H9 (cell line): ENCODE measurements around the gene GARS1. TPM values are rescaled to one million over a fixed set of nuclear protein-coding genes. Genes with fewer than 3 reads are reported as not detected.

Experiments
- DNase-seq: peaks from one replicate; pipeline ENCODE4 v3.0.0-alpha.2; 2017
- H2AFZ ChIP-seq: one replicate; pipeline ENCODE4 v1.6.1; 2013; ENCODE audit warnings: mild to moderate bottlenecking, low read length, control low read depth, moderate library complexity
- H2AK5ac ChIP-seq: 2 replicates; pipeline ENCODE4 v1.6.1; 2013; ENCODE audit warnings: low read length, control low read depth, mixed read lengths; ENCODE audit not compliant: insufficient read length
- H2BK120ac ChIP-seq: one replicate; pipeline ENCODE4 v1.6.1; 2013; ENCODE audit warnings: low read depth, mild to moderate bottlenecking, low read length, control low read depth, inconsistent platforms; ENCODE audit not compliant: poor library complexity, severe bottlenecking
- H2BK12ac ChIP-seq: 2 replicates; pipeline ENCODE4 v1.6.1; 2013; ENCODE audit warnings: low read length, control low read depth, mixed read lengths, low read depth; ENCODE audit not compliant: insufficient read length
- H2BK15ac ChIP-seq: 2 replicates; pipeline ENCODE4 v1.6.1; 2013; ENCODE audit warnings: low read depth, low read length, control low read depth
- H2BK20ac ChIP-seq: one replicate; pipeline ENCODE4 v1.6.1; 2013; ENCODE audit warnings: low read depth, mild to moderate bottlenecking, low read length, control low read depth, inconsistent platforms; ENCODE audit not compliant: poor library complexity, severe bottlenecking
- H2BK5ac ChIP-seq: 2 replicates; pipeline ENCODE4 v1.6.1; 2013; ENCODE audit warnings: low read length, control low read depth, mixed read lengths; ENCODE audit not compliant: insufficient read length
- H3K14ac ChIP-seq: 2 replicates; pipeline ENCODE4 v1.6.1; 2013; ENCODE audit warnings: low read length, control low read depth; ENCODE audit not compliant: insufficient read depth
- H3K18ac ChIP-seq: 2 replicates; pipeline ENCODE4 v1.6.1; 2013; ENCODE audit warnings: low read depth, mild to moderate bottlenecking, mixed read lengths, low read length, control low read depth; ENCODE audit not compliant: insufficient read length
- H3K23ac ChIP-seq: 2 replicates; pipeline ENCODE4 v1.6.1; 2013; ENCODE audit warnings: low read length, control low read depth, mixed read lengths, low read depth; ENCODE audit not compliant: insufficient read length
- H3K23me2 ChIP-seq: 2 replicates; pipeline ENCODE4 v1.6.1; 2013; ENCODE audit warnings: low read depth, mild to moderate bottlenecking, mixed read lengths, low read length, control low read depth; ENCODE audit not compliant: insufficient read length, poor library complexity, severe bottlenecking
- H3K27ac ChIP-seq: 2 replicates; pipeline ENCODE4 v1.5.1; 2013; ENCODE audit warnings: low read length, control low read depth, mixed read lengths, low read depth; ENCODE audit not compliant: insufficient read length
- H3K27me3 ChIP-seq: 2 replicates; pipeline ENCODE4 v1.6.1; 2013; ENCODE audit warnings: low read length, control low read depth, inconsistent platforms; ENCODE audit not compliant: insufficient read depth
- H3K4ac ChIP-seq: 2 replicates; pipeline ENCODE4 v1.6.1; 2013; ENCODE audit warnings: low read depth, mild to moderate bottlenecking, control low read depth, inconsistent platforms, low read length, moderate library complexity
- H3K4me1 ChIP-seq: 2 replicates; pipeline ENCODE4 v1.6.1; 2013; ENCODE audit warnings: low read length, control low read depth, inconsistent platforms; ENCODE audit not compliant: insufficient read depth
- H3K4me2 ChIP-seq: 2 replicates; pipeline ENCODE4 v1.6.1; 2013; ENCODE audit warnings: low read length, control low read depth, mixed read lengths; ENCODE audit not compliant: insufficient read length, insufficient read depth
- H3K56ac ChIP-seq: 2 replicates; pipeline ENCODE4 v1.6.1; 2013; ENCODE audit warnings: low read depth, mild to moderate bottlenecking, mixed read lengths, low read length, control low read depth; ENCODE audit not compliant: insufficient read length
- H3K79me1 ChIP-seq: 2 replicates; pipeline ENCODE4 v1.6.1; 2013; ENCODE audit warnings: low read depth, mild to moderate bottlenecking, moderate library complexity, low read length, control low read depth, inconsistent platforms; ENCODE audit not compliant: insufficient read depth, poor library complexity, severe bottlenecking
- H3K79me2 ChIP-seq: 2 replicates; pipeline ENCODE4 v1.6.1; 2013; ENCODE audit warnings: low read length, control low read depth, inconsistent platforms; ENCODE audit not compliant: insufficient read depth
- H3K9ac ChIP-seq: 2 replicates; pipeline ENCODE4 v1.6.1; 2013; ENCODE audit warnings: low read length, control low read depth, mixed read lengths; ENCODE audit not compliant: insufficient read length; ENCODE audit errors: extremely low read depth
- H3K9me3 ChIP-seq: one replicate; pipeline ENCODE4 v1.6.1; 2013; ENCODE audit warnings: low read depth, low read length, inconsistent platforms; ENCODE audit not compliant: control insufficient read depth
- H3T11ph ChIP-seq: one replicate; pipeline ENCODE4 v1.6.1; 2013; ENCODE audit warnings: mild to moderate bottlenecking, low read length, control low read depth, inconsistent platforms
- H4K20me1 ChIP-seq: one replicate; pipeline ENCODE4 v1.6.1; 2013; ENCODE audit not compliant: control insufficient read depth, insufficient read length, insufficient read depth
- H4K5ac ChIP-seq: 2 replicates; pipeline ENCODE4 v1.6.1; 2013; ENCODE audit warnings: low read depth, mild to moderate bottlenecking, mixed read lengths, low read length, control low read depth; ENCODE audit not compliant: insufficient read length
- H4K8ac ChIP-seq: replicated peaks from 2 replicates; pipeline ENCODE4 v1.6.1; 2013; ENCODE audit warnings: low read length, control low read depth, mixed read lengths, low read depth; ENCODE audit not compliant: insufficient read length
- H4K91ac ChIP-seq: 2 replicates; pipeline ENCODE4 v1.6.1; 2013; ENCODE audit warnings: low read depth, mild to moderate bottlenecking, moderate library complexity, mixed read lengths, low read length, control low read depth; ENCODE audit not compliant: insufficient read length
- H3K27ac Mint-ChIP-seq, 3 experiments: 2 replicates in 2 of 3; 3 replicates in 1 of 3; pipeline ENCODE4 v1.8.0; 2020 to 2021; ENCODE audit warnings: mixed read lengths in 3 of 3, mild to moderate bottlenecking in 1 of 3, moderate library complexity in 1 of 3
- H3K27me3 Mint-ChIP-seq: 2 replicates; pipeline ENCODE4 v1.8.0; 2021; ENCODE audit warnings: low read depth, mild to moderate bottlenecking, moderate library complexity, mixed read lengths
- H3K36me3 Mint-ChIP-seq, 3 experiments: 2 replicates in 2 of 3; 3 replicates in 1 of 3; pipeline ENCODE4 v1.8.0; 2020 to 2021; ENCODE audit warnings: low read depth in 3 of 3, mixed read lengths in 3 of 3; ENCODE audit not compliant: insufficient read depth in 1 of 3
- H3K4me1 Mint-ChIP-seq, 2 experiments: 2 replicates each; pipeline ENCODE4 v1.8.0; 2020; ENCODE audit warnings: mixed read lengths in 2 of 2
- H3K4me3 Mint-ChIP-seq, 2 experiments: 2 replicates in 1 of 2; 3 replicates in 1 of 2; pipeline ENCODE4 v1.8.0; 2020 to 2021; ENCODE audit warnings: mild to moderate bottlenecking in 2 of 2, mixed read lengths in 2 of 2, moderate library complexity in 1 of 2
- H3K9me3 Mint-ChIP-seq, 2 experiments: 2 replicates in 1 of 2; 3 replicates in 1 of 2; pipeline ENCODE4 v1.8.0; 2020; ENCODE audit warnings: mild to moderate bottlenecking in 2 of 2, mixed read lengths in 2 of 2, moderate library complexity in 1 of 2
- WGBS: extraction: QIAGEN DNeasy Blood & Tissue Kit; methylation state at CpG from one replicate; pipeline ENCODE4 v1.1.7; 2013; ENCODE audit warnings: missing lambda C conversion rate, low lambda C conversion rate, mixed read lengths; ENCODE audit not compliant: insufficient read length; ENCODE audit errors: extremely low coverage; 5-methylcytosine and 5-hydroxymethylcytosine counted together
- total RNA-seq: library from RNA; stranded (reverse); gene quantifications from 2 replicates; pipeline ENCODE4 v1.2.1, GENCODE V29; 2021
- TF ChIP-seq, protein P1 (sequence below): fragments of 200-600 bp; sonication (generic); conservative IDR thresholded peaks from 3 replicates; pipeline ENCODE4 v1.8.0; 2021; ENCODE audit warnings: antibody characterized with exemption, mild to moderate bottlenecking

The GARS1 gene
- total RNA-seq, 1 experiment from 2014 or later: 234 TPM

- DNase-seq: no peak
- no peaks in the 10 kb centered on the region for H3K79me2 ChIP-seq
- no CpG with 5 or more reads among the region's 2 CpGs for WGBS
Measured at GRCh38 chr7:30566596-30566995, 28.1 kb upstream of the GARS1 start.

More at GRCh38 chr7:30566596-30566995, 28.1 kb upstream of the GARS1 start:
- H3K4me2 ChIP-seq: no peak overlapping the region
- no peak overlapping the region for H3K4ac ChIP-seq
- no peak overlapping the region for H2AK5ac ChIP-seq
- no peak overlapping the region for H3K9ac ChIP-seq
- H3K9me3 Mint-ChIP-seq: peaks cover 8 to 9% of the 10 kb centered on the region in 2 experiments
- H4K5ac ChIP-seq: no peak overlapping the region
- no peak overlapping the region for H3K14ac ChIP-seq
- no peaks in the 10 kb centered on the region for H4K20me1 ChIP-seq
- H3K18ac ChIP-seq: no peak overlapping the region
- H3K4me1 Mint-ChIP-seq: peaks cover 29 to 36% of the 10 kb centered on the region in 2 experiments
- no peak overlapping the region for H3T11ph ChIP-seq
- H4K91ac ChIP-seq: no peak overlapping the region
- no peak overlapping the region for H4K8ac ChIP-seq
- H3K56ac ChIP-seq: no peak overlapping the region
- H3K9me3 ChIP-seq: no peaks in the 10 kb centered on the region
- TF ChIP-seq, protein P1, sequence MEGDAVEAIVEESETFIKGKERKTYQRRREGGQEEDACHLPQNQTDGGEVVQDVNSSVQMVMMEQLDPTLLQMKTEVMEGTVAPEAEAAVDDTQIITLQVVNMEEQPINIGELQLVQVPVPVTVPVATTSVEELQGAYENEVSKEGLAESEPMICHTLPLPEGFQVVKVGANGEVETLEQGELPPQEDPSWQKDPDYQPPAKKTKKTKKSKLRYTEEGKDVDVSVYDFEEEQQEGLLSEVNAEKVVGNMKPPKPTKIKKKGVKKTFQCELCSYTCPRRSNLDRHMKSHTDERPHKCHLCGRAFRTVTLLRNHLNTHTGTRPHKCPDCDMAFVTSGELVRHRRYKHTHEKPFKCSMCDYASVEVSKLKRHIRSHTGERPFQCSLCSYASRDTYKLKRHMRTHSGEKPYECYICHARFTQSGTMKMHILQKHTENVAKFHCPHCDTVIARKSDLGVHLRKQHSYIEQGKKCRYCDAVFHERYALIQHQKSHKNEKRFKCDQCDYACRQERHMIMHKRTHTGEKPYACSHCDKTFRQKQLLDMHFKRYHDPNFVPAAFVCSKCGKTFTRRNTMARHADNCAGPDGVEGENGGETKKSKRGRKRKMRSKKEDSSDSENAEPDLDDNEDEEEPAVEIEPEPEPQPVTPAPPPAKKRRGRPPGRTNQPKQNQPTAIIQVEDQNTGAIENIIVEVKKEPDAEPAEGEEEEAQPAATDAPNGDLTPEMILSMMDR: no peak
- H3K79me1 ChIP-seq: no peaks in the 10 kb centered on the region
- H3K27ac ChIP-seq: no peak overlapping the region
- no peaks in the 10 kb centered on the region for H3K23me2 ChIP-seq
- H3K4me1 ChIP-seq: peaks cover 7% of the 10 kb centered on the region; the same call in 1 of the 2 replicates
- H2AFZ ChIP-seq: no peak overlapping the region
- H3K36me3 Mint-ChIP-seq: peaks cover 11 to 13% (median 11%) of the 10 kb centered on the region in 3 experiments
- H3K27me3 ChIP-seq: no peaks in the 10 kb centered on the region
- H2BK15ac ChIP-seq: no peak overlapping the region
- no peak overlapping the region for H2BK5ac ChIP-seq
- H2BK12ac ChIP-seq: no peak overlapping the region
- H3K27me3 Mint-ChIP-seq: no peaks in the 10 kb centered on the region
- H2BK120ac ChIP-seq: no peak overlapping the region
- H3K23ac ChIP-seq: no peak overlapping the region
- H3K4me3 Mint-ChIP-seq: no peak overlapping the region
- H3K27ac Mint-ChIP-seq: no peak overlapping the region
- no peak overlapping the region for H2BK20ac ChIP-seq
